ENCODE measurements around the gene MIGA1.
"Not testable (repeated sequence)": the region's sequence is repeated elsewhere in the genome, so short reads cannot be mapped to it uniquely, and the experiment has no call there.

Gene MIGA1

GRCh38 chr1:77797991-77798390 is 18.5 kb downstream of the MIGA1 start:
- DNase-seq: no peak

GRCh38 chr1:77802026-77802425 is 22.6 kb downstream of the MIGA1 start:
- no peak for DNase-seq

DNA sequence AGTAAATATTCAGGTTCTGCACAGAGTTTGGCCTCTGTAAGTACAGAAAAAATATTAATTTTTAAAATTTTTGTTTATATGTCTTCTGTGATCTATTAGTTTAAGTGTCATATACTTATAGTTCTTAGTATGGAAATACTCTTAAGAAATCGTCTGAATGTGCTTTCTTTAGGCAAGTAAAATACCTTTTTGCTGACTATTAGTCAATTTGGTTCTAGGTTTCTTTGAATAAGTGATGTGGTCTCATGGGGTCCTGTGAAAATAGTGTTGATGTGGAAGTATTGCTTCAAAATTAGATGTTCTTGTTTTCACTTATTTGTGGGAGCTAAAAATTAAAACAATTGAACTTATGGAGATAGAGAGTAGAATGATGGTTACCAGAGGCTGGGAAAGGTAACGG is 23.9 kb downstream of the MIGA1 start:
- no peak for DNase-seq

DNA sequence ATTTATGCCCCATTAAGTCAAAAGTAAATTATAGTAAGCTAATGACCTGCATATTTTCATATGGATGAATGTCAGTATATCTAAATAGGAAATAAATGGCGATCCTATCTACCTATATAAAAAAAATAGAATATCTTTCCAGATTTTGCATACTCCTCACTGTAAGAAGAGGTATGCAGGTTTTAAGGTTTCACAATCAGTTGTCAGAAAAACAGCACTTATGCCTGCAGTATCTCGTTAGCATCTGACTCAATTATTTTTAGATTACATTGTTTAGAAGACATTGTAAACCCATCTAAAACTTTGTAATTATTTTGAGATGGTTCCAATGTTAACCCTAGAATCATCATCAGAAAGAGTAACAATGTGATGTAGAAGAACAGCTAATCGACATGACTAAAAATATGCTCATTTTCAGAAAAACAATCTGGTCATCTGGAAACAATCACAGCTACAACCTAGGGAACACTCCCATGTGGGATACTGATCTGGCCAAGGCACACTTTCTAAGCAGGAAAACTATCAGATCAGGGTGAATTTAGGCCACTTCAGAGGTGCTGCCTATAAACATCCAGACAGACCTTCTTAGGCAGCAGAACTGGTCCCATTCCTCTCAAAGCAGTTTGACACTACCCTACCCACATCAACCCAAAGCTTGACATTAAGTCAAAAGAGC is 30.5 kb downstream of the MIGA1 start:
- not testable (repeated sequence) for DNase-seq

DNA sequence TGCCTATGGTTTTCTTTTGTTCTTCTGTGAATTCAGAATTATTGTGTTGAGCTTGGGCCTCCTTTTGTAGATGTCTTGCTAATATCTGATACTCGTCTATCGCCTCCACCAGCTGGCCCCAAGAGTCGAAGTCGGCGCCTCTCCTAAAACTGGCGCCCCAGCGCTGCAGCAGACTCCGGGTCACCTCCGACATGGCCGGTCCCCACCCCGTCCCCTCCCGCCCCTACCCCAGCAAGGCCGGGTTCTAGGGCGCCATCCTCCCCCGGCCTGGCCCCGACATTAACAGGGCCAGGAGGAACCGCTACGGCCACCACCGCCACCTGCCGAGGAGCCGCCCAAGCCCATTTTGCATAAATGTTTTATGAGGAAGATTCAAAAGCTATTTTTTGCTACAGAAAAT is 32.1 kb downstream of the MIGA1 start:
- DNase-seq: not testable (repeated sequence)

GRCh38 chr1:77817368-77818209 is 38.1 kb downstream of the MIGA1 start:
- DNase-seq: no peak

GRCh38 chr1:77820121-77820520 is 40.7 kb downstream of the MIGA1 start:
- DNase-seq: no peak

GRCh38 chr1:77824079-77824478 is 44.6 kb downstream of the MIGA1 start:
- DNase-seq: no peak

DNA sequence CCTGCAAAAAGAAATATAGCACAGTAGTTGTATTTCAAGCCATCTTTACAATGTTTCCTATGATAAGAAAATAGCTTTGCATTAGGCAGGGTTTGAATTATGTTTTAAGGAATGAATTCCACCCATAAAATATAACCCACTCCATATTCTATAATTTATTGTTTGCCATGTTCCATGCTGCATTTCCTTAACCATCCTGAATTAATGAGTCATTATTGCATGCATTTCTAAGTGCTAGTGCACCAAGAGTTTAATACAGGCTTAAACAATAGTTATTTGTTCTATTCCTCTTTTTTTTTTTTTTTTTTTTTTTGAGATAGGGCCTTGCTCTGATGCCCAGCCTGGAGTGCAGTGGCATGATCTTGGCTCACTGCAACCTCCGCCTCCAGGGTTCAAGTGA is 45.2 kb downstream of the MIGA1 start:
- DNase-seq: no peak

DNA sequence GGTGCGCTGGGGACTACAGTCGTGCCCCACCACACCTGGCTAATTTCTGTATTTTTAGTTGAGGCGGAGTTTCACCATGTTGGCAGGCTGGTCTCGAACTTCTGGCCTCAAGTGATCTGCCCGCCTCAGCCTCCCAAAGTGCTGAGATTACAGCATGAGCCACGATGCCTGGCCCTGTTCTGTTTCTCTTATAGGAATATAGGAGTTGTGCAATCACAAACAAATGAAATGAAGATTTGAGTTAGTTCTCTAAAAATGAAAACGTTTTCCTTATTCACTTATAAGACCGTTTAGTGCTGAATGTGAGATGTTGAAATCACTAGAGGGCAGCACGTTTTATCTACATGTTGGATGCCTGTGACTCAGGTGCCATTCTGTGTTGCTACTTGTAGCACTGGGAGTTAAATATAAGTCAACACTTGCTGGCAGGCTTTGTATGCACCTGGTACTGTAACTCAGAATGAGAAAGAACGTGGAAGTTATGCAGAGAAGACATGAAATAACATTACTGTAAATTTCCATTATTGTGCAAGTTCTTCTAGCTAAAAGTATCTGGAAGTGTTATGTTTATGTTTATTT is 45.8 kb downstream of the MIGA1 start:
- DNase-seq: no peak

DNA sequence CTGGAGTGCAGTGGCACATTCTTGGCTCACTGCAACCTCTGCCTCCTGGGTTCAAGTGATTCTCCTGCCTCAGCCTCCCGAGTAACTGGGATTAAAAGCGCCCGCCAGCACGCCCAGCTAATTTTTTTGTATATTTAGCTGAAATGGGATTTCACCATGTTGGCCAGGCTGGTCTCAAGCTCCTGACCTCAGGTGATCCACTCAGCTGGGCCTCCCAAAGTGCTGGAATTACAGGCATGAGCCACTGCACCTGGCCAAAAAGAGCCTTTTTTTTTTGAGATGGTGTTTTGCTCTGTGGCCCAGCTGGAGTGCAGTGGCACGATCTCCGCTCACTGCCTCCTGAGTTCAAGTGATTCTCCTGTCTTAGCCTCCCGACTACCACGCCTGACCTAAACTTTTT is 47.4 kb downstream of the MIGA1 start:
- not testable (repeated sequence) for DNase-seq

- no peak for DNase-seq
These were observed 48.6 kb downstream of the MIGA1 start for GRCh38 chr1:77828098-77828497.

DNA sequence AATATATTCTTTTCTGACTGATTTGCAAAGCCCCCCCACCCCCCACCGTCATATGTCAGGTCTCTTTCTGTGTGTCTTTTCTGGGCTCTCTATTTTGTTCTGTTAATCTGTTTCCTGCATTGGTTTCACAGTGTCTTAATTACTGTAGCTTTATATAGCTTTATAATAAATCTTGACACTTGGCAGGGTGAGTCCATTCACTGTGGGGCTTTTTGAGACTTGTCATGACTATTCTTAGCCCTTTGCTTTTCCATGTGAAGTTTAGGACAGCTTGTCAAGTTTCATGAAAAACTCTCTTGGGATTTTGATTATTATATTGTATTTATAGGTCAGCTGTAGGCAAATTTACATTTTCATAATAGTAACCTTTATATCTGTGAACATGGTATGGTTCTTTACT is 50.4 kb downstream of the MIGA1 start:
- DNase-seq: no peak

DNA sequence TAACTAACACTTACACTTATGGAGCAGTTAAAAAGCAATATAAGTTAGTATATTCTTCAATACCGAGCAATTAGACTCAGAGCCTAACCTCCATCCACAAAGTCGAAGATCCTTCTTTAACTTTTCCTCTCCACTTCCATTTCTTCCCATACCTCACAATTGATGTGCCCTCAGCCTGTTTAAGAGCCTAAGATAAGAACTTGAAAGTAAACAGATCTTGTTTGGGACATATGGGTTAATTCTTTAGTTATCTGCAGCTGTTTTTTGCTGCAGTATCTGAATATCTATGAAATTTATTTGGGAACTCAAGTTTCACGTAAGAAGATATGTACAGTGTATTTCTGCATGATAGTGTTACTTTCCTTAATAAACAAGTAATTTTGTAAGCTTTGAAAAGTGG is 51.5 kb downstream of the MIGA1 start:
- DNase-seq: no peak

DNA sequence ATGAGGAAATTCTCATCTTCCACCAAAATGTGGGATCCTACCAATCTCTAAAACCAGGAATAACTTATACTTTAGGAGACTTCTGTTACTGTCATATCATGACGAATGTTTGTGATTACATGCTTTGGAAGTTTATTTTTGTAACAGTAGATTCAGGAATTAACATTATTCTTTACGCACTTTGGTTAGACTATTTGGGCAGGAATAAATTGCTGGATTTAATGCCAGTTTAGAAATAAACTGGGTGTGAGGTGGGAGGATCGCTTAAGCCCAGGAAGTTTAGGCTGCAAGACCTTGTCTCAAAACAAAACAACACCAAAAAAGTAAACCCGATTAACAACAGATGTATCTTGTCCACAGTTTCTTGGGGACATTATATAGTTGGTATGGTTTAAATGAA is 52.1 kb downstream of the MIGA1 start:
- DNase-seq: no peak

- DNase-seq: no peak
These were observed 52.7 kb downstream of the MIGA1 start for GRCh38 chr1:77831976-77832711.

GRCh38 chr1:77832901-77833300 is 53.5 kb downstream of the MIGA1 start:
- peak; percentile 36 for DNase-seq

DNA sequence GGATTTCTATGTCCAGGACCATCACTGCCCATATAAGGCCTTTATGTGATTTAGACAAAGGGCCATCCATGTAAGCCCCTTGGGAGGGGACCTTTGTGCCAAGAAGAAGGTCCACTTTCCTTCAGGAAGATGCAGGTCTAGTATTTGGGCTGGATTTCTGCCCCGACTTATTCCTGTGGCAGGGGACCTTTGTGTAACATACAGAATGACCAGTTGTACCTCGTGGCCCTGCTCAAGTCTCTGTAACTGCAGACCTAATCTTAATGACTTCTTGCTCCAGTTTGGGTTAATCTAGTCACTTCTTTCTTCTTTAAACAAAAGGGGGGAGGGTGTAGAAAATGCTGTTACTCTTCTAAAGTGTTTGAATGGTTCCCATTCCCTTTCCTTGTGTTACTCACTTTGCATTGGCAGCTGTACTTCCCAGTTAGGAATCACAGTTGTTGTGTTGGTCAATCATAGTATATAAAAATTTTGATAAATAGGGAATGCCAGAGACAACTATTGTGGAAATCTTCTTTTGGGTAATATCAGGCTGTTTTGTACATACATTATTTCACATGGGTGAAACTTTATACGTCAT is 54.2 kb downstream of the MIGA1 start:
- no peak for DNase-seq

- no peak for DNase-seq
These were observed 55.4 kb downstream of the MIGA1 start for GRCh38 chr1:77834771-77835334.

DNA sequence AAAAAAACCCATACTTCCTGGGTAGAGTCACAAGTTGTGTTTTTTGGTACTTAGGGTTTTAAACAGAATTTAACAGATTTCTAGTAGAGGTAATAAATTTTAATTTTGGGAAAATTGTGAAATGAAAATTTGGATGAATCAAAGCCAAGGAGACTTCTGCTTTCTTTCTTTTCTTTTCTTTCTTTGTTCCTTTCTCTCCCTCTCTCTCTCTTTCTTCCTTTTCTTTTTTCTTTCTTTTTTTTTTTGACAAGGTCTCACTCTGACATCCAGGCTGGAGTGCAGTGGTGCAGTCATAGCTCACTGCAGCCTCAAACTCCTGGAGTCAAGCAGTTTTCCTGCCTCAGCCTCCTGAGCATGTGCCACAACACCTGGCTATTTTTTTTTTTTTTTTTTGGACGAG is 62.1 kb downstream of the MIGA1 start:
- no peak for DNase-seq

DNA sequence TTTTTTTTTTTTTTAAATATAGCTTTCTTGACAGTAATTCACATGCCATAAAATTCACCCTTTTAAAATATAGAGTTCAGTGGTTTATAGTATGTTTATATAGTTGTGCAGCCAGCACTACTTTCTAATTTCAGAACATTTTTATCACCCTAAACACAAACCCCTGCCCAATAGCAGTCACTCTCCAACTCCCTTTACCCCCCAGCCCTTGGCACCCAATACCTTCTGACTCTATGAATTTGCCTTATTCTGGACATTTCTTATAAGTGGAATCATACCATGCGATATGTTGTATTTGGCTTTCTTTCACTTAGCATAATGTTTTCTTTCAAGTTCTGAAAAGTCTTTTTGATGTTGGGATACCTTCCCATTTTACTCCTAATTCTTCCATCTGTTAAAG is 66.5 kb downstream of the MIGA1 start:
- DNase-seq: no peak

- DNase-seq: no peak
These were observed 67.5 kb downstream of the MIGA1 start for GRCh38 chr1:77846966-77847365.

DNA sequence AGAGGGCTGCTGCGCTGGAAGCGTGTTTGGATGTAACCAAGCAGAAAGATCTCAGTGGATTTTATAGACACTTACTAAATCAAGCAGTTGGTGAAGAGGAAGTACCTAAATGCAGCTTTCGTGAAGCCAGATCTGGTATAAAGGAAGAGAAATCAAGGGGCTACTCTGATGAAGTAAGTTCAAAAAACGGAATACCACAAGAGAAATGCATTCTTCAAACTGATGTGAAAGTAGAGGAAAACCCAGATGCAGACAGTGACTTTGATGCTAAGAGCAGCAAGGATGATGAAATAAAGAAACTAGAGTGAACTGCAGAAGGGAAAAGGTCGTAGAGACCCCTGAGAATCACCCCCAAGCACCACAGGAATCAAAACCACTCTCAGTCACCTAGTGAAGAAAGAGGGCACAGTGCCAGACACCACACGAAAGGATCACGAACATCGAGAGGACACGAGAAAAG is 68.2 kb downstream of the MIGA1 start:
- no peak for DNase-seq

All from midbrain (tissue), 1 donor.